ENCODE results near the gene MAFF. TPM values are rescaled to one million over a fixed set of nuclear protein-coding genes. Genes with fewer than 3 reads are reported as not detected.

The MAFF gene
- total RNA-seq, 4 donors from 2014 or later, result 10.1 to 180 (median 44.0) TPM

GRCh38 chr22:38208551-38208968 lies 6.8 kb downstream of the MAFF start:
- Histone ChIP-seq H3K4me3 (no peak overlapping the region), H3K9me3 (no peaks in the 10 kb centered on the region), H3K4me1 (peaks cover 5 to 7% of the 10 kb centered on the region in 2 donors), H3K27ac (no peak overlapping the region), H3K36me3 (no peaks in the 10 kb centered on the region), H3K27me3 (no peaks in the 10 kb centered on the region)
- TF ChIP-seq, protein P1, sequence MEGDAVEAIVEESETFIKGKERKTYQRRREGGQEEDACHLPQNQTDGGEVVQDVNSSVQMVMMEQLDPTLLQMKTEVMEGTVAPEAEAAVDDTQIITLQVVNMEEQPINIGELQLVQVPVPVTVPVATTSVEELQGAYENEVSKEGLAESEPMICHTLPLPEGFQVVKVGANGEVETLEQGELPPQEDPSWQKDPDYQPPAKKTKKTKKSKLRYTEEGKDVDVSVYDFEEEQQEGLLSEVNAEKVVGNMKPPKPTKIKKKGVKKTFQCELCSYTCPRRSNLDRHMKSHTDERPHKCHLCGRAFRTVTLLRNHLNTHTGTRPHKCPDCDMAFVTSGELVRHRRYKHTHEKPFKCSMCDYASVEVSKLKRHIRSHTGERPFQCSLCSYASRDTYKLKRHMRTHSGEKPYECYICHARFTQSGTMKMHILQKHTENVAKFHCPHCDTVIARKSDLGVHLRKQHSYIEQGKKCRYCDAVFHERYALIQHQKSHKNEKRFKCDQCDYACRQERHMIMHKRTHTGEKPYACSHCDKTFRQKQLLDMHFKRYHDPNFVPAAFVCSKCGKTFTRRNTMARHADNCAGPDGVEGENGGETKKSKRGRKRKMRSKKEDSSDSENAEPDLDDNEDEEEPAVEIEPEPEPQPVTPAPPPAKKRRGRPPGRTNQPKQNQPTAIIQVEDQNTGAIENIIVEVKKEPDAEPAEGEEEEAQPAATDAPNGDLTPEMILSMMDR (IDR thresholded peaks at IDR 0.05), result no peak
- TF ChIP-seq POLR2A (IDR thresholded peaks at IDR 0.05), result no peak
- intact Hi-C loops (cut with DNase I; ENCODE audit: low total_unique reads), result loop anchor here (10.0 kb wide), 1 partner anchor 56 kb away; no protein-coding TSS in a partner anchor
- no peak for DNase-seq

DNA sequence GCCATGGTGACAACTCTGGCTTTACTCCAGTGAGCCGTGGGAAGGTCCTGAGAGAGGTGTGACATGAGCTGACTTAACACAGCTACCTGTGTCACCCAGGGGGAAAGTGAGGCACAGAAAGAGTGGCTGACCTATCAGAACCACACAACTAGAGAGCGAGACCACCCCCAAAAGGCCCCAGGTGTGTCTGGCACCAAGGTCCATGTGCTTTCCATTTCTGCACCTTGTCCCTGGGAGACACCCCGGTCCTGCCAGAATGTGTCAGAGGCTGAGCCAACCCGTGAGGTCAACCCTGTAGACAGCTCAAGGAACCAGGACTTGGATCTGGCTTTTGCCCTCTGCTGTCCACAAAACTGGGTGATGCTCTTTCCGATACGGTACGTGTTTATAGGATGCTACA lies 9.8 kb downstream of the MAFF start:
- no peak for TF ChIP-seq POLR2A (IDR thresholded peaks at IDR 0.05)
- Histone ChIP-seq H3K27ac (no peak overlapping the region), H3K36me3 (no peaks in the 10 kb centered on the region), H3K9me3 (no peaks in the 10 kb centered on the region), H3K4me3 (no peak overlapping the region), H3K4me1 (no peaks in the 10 kb centered on the region), H3K27me3 (no peaks in the 10 kb centered on the region)
- DNase-seq, result no peak
- intact Hi-C loops (cut with DNase I; ENCODE audit: low total_unique reads), result no loop called here

GRCh38 chr22:38212442-38212841 lies 10.6 kb downstream of the MAFF start:
- Histone ChIP-seq H3K27me3 (no peaks in the 10 kb centered on the region), H3K4me1 (no peaks in the 10 kb centered on the region), H3K27ac (no peak overlapping the region), H3K36me3 (no peaks in the 10 kb centered on the region), H3K4me3 (no peak overlapping the region), H3K9me3 (no peaks in the 10 kb centered on the region)
- DNase-seq, result no peak
- TF ChIP-seq, protein P1 (IDR thresholded peaks at IDR 0.05), result no peak
- TF ChIP-seq POLR2A (IDR thresholded peaks at IDR 0.05), result no peak
- intact Hi-C loops (cut with DNase I; ENCODE audit: low total_unique reads), result no loop called here

GRCh38 chr22:38213319-38213989 lies 11.7 kb downstream of the MAFF start:
- Histone ChIP-seq H3K9me3 (no peaks in the 10 kb centered on the region), H3K27ac (no peak overlapping the region), H3K4me1 (peaks cover 0 to 7% of the 10 kb centered on the region in 2 donors), H3K36me3 (no peaks in the 10 kb centered on the region), H3K27me3 (no peaks in the 10 kb centered on the region), H3K4me3 (no peak overlapping the region)
- DNase-seq, result no peak
- TF ChIP-seq POLR2A (IDR thresholded peaks at IDR 0.05), result no peak
- TF ChIP-seq, protein P1 (IDR thresholded peaks at IDR 0.05), result no peak
- intact Hi-C loops (cut with DNase I; ENCODE audit: low total_unique reads), result no loop called here

DNA sequence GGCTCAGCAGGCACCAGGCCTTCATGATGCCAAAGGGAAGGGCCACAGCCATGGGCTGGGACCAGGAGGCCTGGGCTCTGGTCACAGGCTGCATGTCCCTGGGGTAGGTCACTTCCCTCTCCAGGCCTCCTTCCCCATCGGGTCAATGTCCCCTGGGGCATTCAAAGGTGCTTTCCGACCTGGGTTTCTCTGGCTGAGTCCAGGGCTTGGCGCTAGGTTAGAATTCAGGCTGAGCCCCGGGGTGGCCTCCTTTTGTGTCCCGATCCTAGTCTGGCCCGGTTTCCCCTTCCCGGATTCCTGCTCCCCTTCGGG lies 12.2 kb downstream of the MAFF start:
- Histone ChIP-seq H3K4me3 (no peak overlapping the region), H3K4me1 (peaks cover 0 to 12% of the 10 kb centered on the region in 2 donors), H3K9me3 (no peaks in the 10 kb centered on the region), H3K36me3 (no peaks in the 10 kb centered on the region), H3K27ac (peak overlapping the region in 1 of 2 donors; percentile 43), H3K27me3 (no peaks in the 10 kb centered on the region)
- no peak for TF ChIP-seq POLR2A (IDR thresholded peaks at IDR 0.05)
- TF ChIP-seq, protein P1 (IDR thresholded peaks at IDR 0.05), result no peak
- intact Hi-C loops (cut with DNase I; ENCODE audit: low total_unique reads), result no loop called here
- no peak for DNase-seq

All from uterus (tissue), 4 donors.